GM12891 (cell line): Measurements from ENCODE around the gene RAI1.

ENCODE experiments used
- DNase-seq: peaks from one replicate; pipeline ENCODE4 v3.0.0; 2011; ENCODE audit warnings: low spot score; ENCODE audit not compliant: insufficient read length
- FAIRE-seq: peaks from 2 replicates; lab custom pipeline; 2011; peaks lifted over from hg19 to GRCh38; lab: Jason Lieb, UNC
- PAX5 ChIP-seq: IDR thresholded peaks from 2 replicates; pipeline ENCODE4 v1.6.1; 2011; ENCODE audit warnings: low read length, moderate library complexity, mild to moderate bottlenecking; ENCODE audit not compliant: insufficient read depth, severe bottlenecking
- POLR2A ChIP-seq: IDR thresholded peaks from 2 replicates; pipeline ENCODE4 v1.6.1; 2011; ENCODE audit warnings: low read depth, low read length, control low read depth
- POLR2AphosphoS5 ChIP-seq: IDR thresholded peaks from 2 replicates; pipeline ENCODE4 v1.6.1; 2011; ENCODE audit warnings: low read depth, low read length, control low read depth
- POU2F2 ChIP-seq: IDR thresholded peaks from 2 replicates; pipeline ENCODE4 v1.6.1; 2011; ENCODE audit warnings: low read depth, mild to moderate bottlenecking, control low read depth, low read length, moderate library complexity
- SPI1 ChIP-seq: IDR thresholded peaks from 2 replicates; pipeline ENCODE4 v1.6.1; 2011; ENCODE audit warnings: low read depth, low read length, control low read depth
- TAF1 ChIP-seq: IDR thresholded peaks from 2 replicates; pipeline ENCODE4 v1.6.1; 2011; ENCODE audit warnings: low read depth, low read length, control low read depth

Gene RAI1

GRCh38 chr17:17809531-17810083, 128.3 kb downstream of the RAI1 start:
- no peak for FAIRE-seq
- no peak for TF ChIP-seq POLR2AphosphoS5
- no peak for TF ChIP-seq POLR2A
- no peak for TF ChIP-seq SPI1
- no peak for TF ChIP-seq POU2F2
- TF ChIP-seq TAF1, result no peak
- TF ChIP-seq PAX5, result no peak
- no peak for DNase-seq

- TF ChIP-seq POU2F2, result no peak
- DNase-seq (no peak), FAIRE-seq (no peak)
Measured at GRCh38 chr17:17810084-17810894, 129.0 kb downstream of the RAI1 start.

DNA sequence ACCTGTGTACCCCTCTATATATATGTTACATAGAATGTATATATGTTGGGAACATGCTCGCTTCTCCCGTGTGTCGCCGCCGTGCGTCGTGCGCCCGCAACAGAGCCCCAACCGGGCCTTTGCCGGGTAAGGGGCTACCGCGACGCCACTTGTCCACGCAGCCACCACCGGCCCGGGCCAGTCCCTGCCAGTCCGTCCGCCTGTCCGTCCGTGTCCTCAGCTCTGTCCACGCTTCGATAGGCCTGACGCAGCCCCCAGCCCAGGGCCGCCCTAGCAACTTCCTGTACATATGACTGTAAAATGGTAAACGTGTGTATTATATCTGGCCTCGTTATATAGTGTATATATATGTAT, 129.6 kb downstream of the RAI1 start:
- FAIRE-seq (no peak), DNase-seq (no peak)
- TF ChIP-seq POU2F2 (no peak), PAX5 (no peak), TAF1 (no peak), POLR2A (no peak), SPI1 (no peak)

- no peak for TF ChIP-seq TAF1
- no peak for TF ChIP-seq PAX5
- no peak for TF ChIP-seq SPI1
- DNase-seq (no peak), FAIRE-seq (no peak)
Measured at GRCh38 chr17:17811381-17812210, 130.3 kb downstream of the RAI1 start.

DNA sequence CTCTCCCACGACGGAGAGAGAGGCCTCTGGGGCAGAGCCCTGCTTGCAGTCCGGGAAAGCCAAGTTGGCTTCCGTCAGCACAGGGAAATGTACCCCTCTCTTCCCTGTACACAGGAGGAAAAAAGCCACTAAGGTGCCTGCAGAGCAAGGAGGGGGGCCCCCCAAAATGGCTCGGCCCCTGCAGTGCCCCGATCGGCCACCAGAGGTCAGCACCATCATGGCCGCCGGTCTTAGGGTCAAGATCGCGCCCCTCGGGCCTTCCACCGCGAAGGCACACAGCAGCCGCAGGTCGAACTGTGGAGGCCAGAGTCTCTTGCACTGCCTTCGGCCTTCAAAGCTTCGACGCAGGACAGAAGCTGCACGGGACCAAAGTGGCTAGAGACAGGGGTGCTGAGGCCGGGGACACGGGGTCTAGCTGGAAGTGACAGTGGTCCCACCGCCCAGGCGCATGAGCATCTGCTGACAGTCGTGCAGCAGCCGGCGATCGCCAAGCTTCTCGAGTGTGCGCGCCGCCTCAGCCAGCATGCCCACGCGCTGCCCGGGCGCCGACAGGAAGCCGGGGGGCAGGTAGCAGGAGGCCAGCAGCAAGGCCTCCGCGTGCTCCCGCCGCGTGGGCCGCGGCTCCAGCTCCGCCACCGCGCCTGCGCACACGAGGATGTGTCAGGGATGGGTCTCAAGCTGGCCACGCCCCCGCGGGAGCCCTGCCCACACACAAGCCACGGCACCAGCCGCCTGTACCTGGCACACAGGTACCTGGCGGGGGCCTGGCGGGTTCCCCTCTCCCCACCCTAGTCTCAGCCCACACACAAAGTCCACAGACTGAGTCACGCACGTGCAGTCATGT, 131.2 kb downstream of the RAI1 start:
- TF ChIP-seq PAX5, result no peak
- no peak for TF ChIP-seq POLR2AphosphoS5
- no peak for TF ChIP-seq SPI1
- no peak for TF ChIP-seq POLR2A
- no peak for TF ChIP-seq TAF1
- no peak for TF ChIP-seq POU2F2
- DNase-seq (peak; percentile 95), FAIRE-seq (peak; percentile 87)

GRCh38 chr17:17813055-17813724, 131.9 kb downstream of the RAI1 start:
- FAIRE-seq (no peak), DNase-seq (no peak)
- TF ChIP-seq POLR2AphosphoS5 (no peak), POLR2A (no peak), POU2F2 (no peak), SPI1 (no peak), TAF1 (no peak), PAX5 (no peak)

DNA sequence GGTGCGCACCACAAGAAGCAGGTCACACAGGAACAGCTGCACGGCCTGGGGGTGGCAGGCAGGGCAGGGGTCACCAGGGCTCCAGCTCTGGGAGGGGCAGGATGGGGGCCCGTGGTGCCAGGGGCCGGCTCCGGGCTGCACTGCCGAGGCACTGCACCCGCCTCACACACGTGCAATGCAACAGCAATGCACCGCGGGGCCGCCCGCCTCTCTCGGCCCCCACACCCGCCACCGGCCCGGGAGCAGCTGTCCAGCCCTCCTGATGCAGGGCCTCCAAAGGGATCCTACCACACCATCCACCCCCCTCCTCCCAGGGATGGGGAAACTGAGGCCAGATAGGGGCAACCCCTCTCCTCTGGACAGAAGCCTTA, 132.5 kb downstream of the RAI1 start:
- no peak for TF ChIP-seq POLR2AphosphoS5
- TF ChIP-seq POLR2A, result no peak
- no peak for TF ChIP-seq PAX5
- TF ChIP-seq SPI1, result no peak
- no peak for TF ChIP-seq POU2F2
- TF ChIP-seq TAF1, result no peak
- FAIRE-seq, result no peak
- DNase-seq, result no peak

- no peak for TF ChIP-seq TAF1
- TF ChIP-seq SPI1, result no peak
- TF ChIP-seq POU2F2, result no peak
- no peak for TF ChIP-seq POLR2A
- TF ChIP-seq PAX5, result no peak
- TF ChIP-seq POLR2AphosphoS5, result no peak
- FAIRE-seq (no peak), DNase-seq (no peak)
Measured at GRCh38 chr17:17814162-17815061, 133.2 kb downstream of the RAI1 start.
